Endodermal cell (in vitro differentiated cells): Measurements from ENCODE around the gene LIPM. TPM values are rescaled to one million over a fixed set of nuclear protein-coding genes. Genes with fewer than 3 reads are reported as not detected.

ENCODE experiments used
- DNase-seq: peaks from one replicate; pipeline ENCODE4 v3.0.0-alpha.2; 2017
- H3K27ac ChIP-seq: 2 replicates; pipeline ENCODE4 v1.5.1; 2013; ENCODE audit warnings: mild to moderate bottlenecking, low read depth, low read length, moderate library complexity
- H3K27me3 ChIP-seq: 2 replicates; pipeline ENCODE4 v1.6.1; 2013; ENCODE audit warnings: mild to moderate bottlenecking, low read length, moderate library complexity; ENCODE audit not compliant: insufficient read depth, control insufficient read depth, poor library complexity, severe bottlenecking
- H3K36me3 ChIP-seq: 2 replicates; pipeline ENCODE4 v1.7.0; 2013; ENCODE audit warnings: mild to moderate bottlenecking, low read length, moderate library complexity; ENCODE audit not compliant: control insufficient read depth, insufficient read depth
- H3K4me1 ChIP-seq: one replicate; pipeline ENCODE4 v1.7.0; 2013; ENCODE audit warnings: low read length; ENCODE audit not compliant: control insufficient read depth, insufficient read depth
- H3K4me3 ChIP-seq: 2 replicates; pipeline ENCODE4 v1.5.1; 2013; ENCODE audit warnings: mild to moderate bottlenecking, low read length, moderate library complexity
- H3K9ac ChIP-seq: 2 replicates; pipeline ENCODE4 v1.6.1; 2013; ENCODE audit warnings: mild to moderate bottlenecking, low read length, moderate library complexity; ENCODE audit not compliant: poor library complexity, severe bottlenecking; ENCODE audit errors: extremely low read depth
- H3K9me3 ChIP-seq: 2 replicates; pipeline ENCODE4 v1.6.1; 2013; ENCODE audit warnings: mild to moderate bottlenecking, low read length, moderate library complexity; ENCODE audit not compliant: control insufficient read depth
- H3K27ac Mint-ChIP-seq: 2 replicates; pipeline ENCODE4 v1.8.0; 2020; ENCODE audit warnings: mixed read lengths
- H3K27me3 Mint-ChIP-seq: 2 replicates; pipeline ENCODE4 v1.8.0; 2021; ENCODE audit warnings: mild to moderate bottlenecking, mixed read lengths; ENCODE audit not compliant: insufficient read depth
- H3K36me3 Mint-ChIP-seq: 2 replicates; pipeline ENCODE4 v1.8.0; 2020; ENCODE audit warnings: low read depth, mixed read lengths
- H3K4me1 Mint-ChIP-seq: 2 replicates; pipeline ENCODE4 v1.8.0; 2020; ENCODE audit warnings: mixed read lengths
- H3K4me3 Mint-ChIP-seq: 2 replicates; pipeline ENCODE4 v1.8.0; 2020; ENCODE audit warnings: mild to moderate bottlenecking, moderate library complexity, mixed read lengths
- H3K9me3 Mint-ChIP-seq: 2 replicates; pipeline ENCODE4 v1.8.0; 2020; ENCODE audit warnings: mild to moderate bottlenecking, mixed read lengths
- WGBS, 2 experiments: methylation state at CpG; one replicate each; pipeline versions ENCODE4 v1.1.5 to v1.1.7; 2013; ENCODE audit warnings: missing lambda C conversion rate in 2 of 2, mixed read lengths in 1 of 2; ENCODE audit not compliant: insufficient coverage in 1 of 2, insufficient read length in 1 of 2; 5-methylcytosine and 5-hydroxymethylcytosine counted together
- long read RNA-seq, 4 experiments: library from polyadenylated mRNA in 2 of 4; library from RNA in 1 of 4; library from capped mRNA in 1 of 4; stranded (forward) in 3 of 4; unstranded in 1 of 4; transcript quantifications; one replicate each; pipeline ENCODE4 v2.0.0, GENCODE V29; 2020 to 2021; ENCODE audit warnings: inconsistent platforms in 1 of 4
- polyA plus RNA-seq, 2 experiments: library from polyadenylated mRNA; stranded (reverse); fragments of 50-300 nt; gene quantifications; one replicate each; pipeline ENCODE4 v1.2.3, GENCODE V29; 2013
- total RNA-seq, 2 donors: library from RNA; stranded (reverse); fragmentation: NEBNext Ultra II Directional in 1 of 2; extraction: Animal tissue kit (Norgen Biotek cat#: 25700) in 1 of 2; gene quantifications; 2 replicates in 1 of 2; 3 replicates in 1 of 2; pipeline ENCODE4 v1.2.1, GENCODE V29; 2021
- TF ChIP-seq, protein P1 (sequence below): fragments of 200-600 bp; sonication (generic); conservative IDR thresholded peaks from 2 replicates; pipeline ENCODE4 v1.5.0; 2021; ENCODE audit warnings: antibody characterized with exemption, mild to moderate bottlenecking

LIPM gene, protein sequence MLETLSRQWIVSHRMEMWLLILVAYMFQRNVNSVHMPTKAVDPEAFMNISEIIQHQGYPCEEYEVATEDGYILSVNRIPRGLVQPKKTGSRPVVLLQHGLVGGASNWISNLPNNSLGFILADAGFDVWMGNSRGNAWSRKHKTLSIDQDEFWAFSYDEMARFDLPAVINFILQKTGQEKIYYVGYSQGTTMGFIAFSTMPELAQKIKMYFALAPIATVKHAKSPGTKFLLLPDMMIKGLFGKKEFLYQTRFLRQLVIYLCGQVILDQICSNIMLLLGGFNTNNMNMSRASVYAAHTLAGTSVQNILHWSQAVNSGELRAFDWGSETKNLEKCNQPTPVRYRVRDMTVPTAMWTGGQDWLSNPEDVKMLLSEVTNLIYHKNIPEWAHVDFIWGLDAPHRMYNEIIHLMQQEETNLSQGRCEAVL
- total RNA-seq: not detected
- not detected for polyA plus RNA-seq (2013, experiment 1 of 2)
- polyA plus RNA-seq (2013, experiment 2 of 2): not detected
- long read RNA-seq, experiment 1: 0 reads
- long read RNA-seq, experiment 2: 0 reads
- long read RNA-seq, experiment 3: 0 reads
- long read RNA-seq, experiment 4: 0 reads

DNA sequence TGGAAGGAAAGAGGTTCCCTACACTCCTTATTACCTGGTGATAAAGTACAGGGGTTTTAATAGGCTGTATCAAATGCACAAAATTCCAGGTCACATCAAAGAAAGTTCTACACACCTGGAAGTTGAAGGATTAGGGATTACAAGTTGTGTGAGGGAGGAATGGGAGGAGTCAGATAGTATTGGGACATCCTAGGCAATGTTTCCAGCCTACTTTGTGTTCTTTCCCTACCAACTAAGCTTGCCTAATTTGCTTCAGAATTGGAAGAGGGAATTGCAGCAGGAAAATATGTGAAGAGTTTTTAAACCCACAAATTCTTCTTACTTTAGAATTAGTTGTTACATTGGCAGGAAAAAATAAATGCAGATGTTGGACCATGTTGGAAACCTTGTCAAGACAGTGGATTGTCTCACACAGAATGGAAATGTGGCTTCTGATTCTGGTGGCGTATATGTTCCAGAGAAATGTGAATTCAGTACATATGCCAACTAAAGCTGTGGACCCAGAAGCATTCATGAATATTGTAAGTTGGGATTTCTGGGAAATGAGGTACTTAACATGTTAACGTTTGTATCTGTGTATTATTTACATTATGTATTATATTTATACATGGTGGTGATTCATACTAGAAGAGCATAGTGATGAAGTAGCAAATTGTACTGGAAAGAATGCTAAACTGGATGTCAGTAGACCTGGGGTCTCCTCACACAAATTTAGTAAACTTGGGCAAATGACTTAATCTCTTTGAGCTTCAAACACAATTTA is at the start of gene LIPM:
TSS of gene LIPM (plus strand) at position 208 of the 763 bp plus-strand sequence. CDS start at position 375, 167 bp downstream.
- H3K4me1 ChIP-seq: no peaks in the 10 kb centered on the region
- Mint-ChIP-seq H3K36me3 (no peaks in the 10 kb centered on the region), H3K9me3 (peaks cover 2% of the 10 kb centered on the region), H3K27ac (no peak within 1 kb of the TSS), H3K27me3 (peaks cover 7% of the 10 kb centered on the region), H3K4me1 (peaks cover 15% of the 10 kb centered on the region), H3K4me3 (no peak within 1 kb of the TSS)
- no peak within 1 kb of the TSS for H3K27ac ChIP-seq
- H3K27me3 ChIP-seq: no peaks in the 10 kb centered on the region
- 91 to 100% methylated on average over 1 of the region's 2 CpGs for WGBS, 2 experiments
- no peak within 1 kb of the TSS for H3K4me3 ChIP-seq
- TF ChIP-seq, protein P1, sequence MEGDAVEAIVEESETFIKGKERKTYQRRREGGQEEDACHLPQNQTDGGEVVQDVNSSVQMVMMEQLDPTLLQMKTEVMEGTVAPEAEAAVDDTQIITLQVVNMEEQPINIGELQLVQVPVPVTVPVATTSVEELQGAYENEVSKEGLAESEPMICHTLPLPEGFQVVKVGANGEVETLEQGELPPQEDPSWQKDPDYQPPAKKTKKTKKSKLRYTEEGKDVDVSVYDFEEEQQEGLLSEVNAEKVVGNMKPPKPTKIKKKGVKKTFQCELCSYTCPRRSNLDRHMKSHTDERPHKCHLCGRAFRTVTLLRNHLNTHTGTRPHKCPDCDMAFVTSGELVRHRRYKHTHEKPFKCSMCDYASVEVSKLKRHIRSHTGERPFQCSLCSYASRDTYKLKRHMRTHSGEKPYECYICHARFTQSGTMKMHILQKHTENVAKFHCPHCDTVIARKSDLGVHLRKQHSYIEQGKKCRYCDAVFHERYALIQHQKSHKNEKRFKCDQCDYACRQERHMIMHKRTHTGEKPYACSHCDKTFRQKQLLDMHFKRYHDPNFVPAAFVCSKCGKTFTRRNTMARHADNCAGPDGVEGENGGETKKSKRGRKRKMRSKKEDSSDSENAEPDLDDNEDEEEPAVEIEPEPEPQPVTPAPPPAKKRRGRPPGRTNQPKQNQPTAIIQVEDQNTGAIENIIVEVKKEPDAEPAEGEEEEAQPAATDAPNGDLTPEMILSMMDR: no peak
- no peak within 1 kb of the TSS for H3K9ac ChIP-seq
- no peaks in the 10 kb centered on the region for H3K9me3 ChIP-seq
- no peaks in the 10 kb centered on the region for H3K36me3 ChIP-seq
- no peak for DNase-seq

DNA sequence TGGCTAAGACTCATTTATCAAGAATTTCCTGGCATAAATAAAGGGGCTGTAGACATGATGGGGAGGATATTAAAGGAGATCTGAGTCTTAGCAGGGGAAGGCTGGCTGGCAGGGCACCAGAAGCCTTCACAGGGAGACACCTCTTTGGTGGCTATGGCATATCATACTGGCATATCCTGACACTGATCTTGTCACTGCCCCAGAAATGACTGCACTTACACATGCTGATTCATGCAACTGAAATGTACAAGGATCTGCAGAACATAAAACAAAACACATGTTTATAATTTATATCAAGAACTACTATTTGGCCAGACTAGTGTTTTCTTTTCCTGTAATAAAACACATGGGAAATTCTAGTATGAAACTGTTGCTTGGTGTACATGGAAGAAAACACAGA is 48.2 kb upstream of the LIPM start:
- Mint-ChIP-seq H3K27ac (no peak overlapping the region), H3K4me3 (no peak overlapping the region), H3K4me1 (no peaks in the 10 kb centered on the region), H3K36me3 (no peaks in the 10 kb centered on the region), H3K9me3 (peaks cover 5% of the 10 kb centered on the region), H3K27me3 (peaks cover 4% of the 10 kb centered on the region)
- no peak overlapping the region for H3K4me3 ChIP-seq
- H3K27ac ChIP-seq: no peak overlapping the region
- no peaks in the 10 kb centered on the region for H3K9me3 ChIP-seq
- DNase-seq: no peak
- H3K27me3 ChIP-seq: no peaks in the 10 kb centered on the region
- TF ChIP-seq, protein P1: no peak
- no peaks in the 10 kb centered on the region for H3K4me1 ChIP-seq
- H3K9ac ChIP-seq: no peak overlapping the region
- no peaks in the 10 kb centered on the region for H3K36me3 ChIP-seq

DNA sequence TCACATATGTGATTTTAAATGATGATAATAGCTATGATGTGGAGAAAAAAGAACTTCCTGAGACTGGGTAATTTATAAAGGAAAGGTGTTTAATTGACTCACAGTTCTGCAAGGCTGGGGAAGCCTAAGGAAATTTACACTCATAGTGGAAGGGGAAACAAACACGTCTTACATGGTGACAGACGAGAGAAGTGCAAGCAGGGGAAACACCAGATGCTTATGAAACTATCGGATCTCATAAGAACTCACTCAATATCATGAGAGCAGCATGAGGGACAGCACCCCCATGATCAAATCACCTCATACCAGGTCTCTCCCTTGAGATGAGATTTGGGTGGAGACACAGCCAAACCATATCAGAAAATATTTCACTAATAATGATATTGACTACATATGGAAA is 46.8 kb upstream of the LIPM start:
- no peaks in the 10 kb centered on the region for H3K27me3 ChIP-seq
- 89 to 94% methylated on average over 2 to 3 of the region's 3 CpGs for WGBS, 2 experiments
- H3K27me3 Mint-ChIP-seq: no peaks in the 10 kb centered on the region
- H3K9me3 ChIP-seq: no peaks in the 10 kb centered on the region
- H3K27ac ChIP-seq: no peak overlapping the region
- H3K9ac ChIP-seq: no peak overlapping the region
- no peaks in the 10 kb centered on the region for H3K4me1 Mint-ChIP-seq
- H3K4me3 Mint-ChIP-seq: no peak overlapping the region
- no peaks in the 10 kb centered on the region for H3K4me1 ChIP-seq
- H3K4me3 ChIP-seq: no peak overlapping the region
- DNase-seq: no peak
- H3K36me3 ChIP-seq: no peaks in the 10 kb centered on the region
- TF ChIP-seq, protein P1: no peak
- H3K9me3 Mint-ChIP-seq: no peaks in the 10 kb centered on the region
- no peak overlapping the region for H3K27ac Mint-ChIP-seq
- H3K36me3 Mint-ChIP-seq: no peaks in the 10 kb centered on the region
